Activated CD8-positive, alpha-beta memory T cell treated with anti-CD3 and anti-CD28 coated beads, Interleukin-2, amount 50 U/mL, for 48 hours (primary cell): ENCODE measurements around the gene IRAK2.

ENCODE experiments used
- DNase-seq: peaks from one replicate; pipeline ENCODE4 v3.0.0-alpha.2; 2020

IRAK2 gene

GRCh38 chr3:10286596-10287295 is 122.0 kb downstream of the IRAK2 start:
- no peak for DNase-seq

GRCh38 chr3:10287936-10288574 is 123.3 kb downstream of the IRAK2 start:
- DNase-seq = no peak

GRCh38 chr3:10288575-10288960 is 123.8 kb downstream of the IRAK2 start:
- no peak for DNase-seq

GRCh38 chr3:10289077-10289476 is 124.4 kb downstream of the IRAK2 start:
- no peak for DNase-seq

GRCh38 chr3:10289787-10290355 is 125.2 kb downstream of the IRAK2 start:
- no peak for DNase-seq

- DNase-seq = no peak
Measured at GRCh38 chr3:10290481-10291176, 125.9 kb downstream of the IRAK2 start.

- DNase-seq = no peak
Measured at GRCh38 chr3:10291641-10292040, 126.9 kb downstream of the IRAK2 start.

GRCh38 chr3:10292505-10293419 is 128.0 kb downstream of the IRAK2 start, which contains the start of gene GHRL:
TSS of gene GHRL (minus strand) at chr3:10292947. CDS start at chr3:10290180, 2,767 bp downstream.
- DNase-seq = no peak
